NCI-H524 treated with DMSO at 0.1 percent for 48 hours (cell line): ENCODE data around the gene DVL1.
"Not testable (repeated sequence)": the region's sequence is repeated elsewhere in the genome, so short reads cannot be mapped to it uniquely, and the experiment has no call there.

Source experiments
- DNase-seq: peaks from one replicate; lab custom pipeline; 2025; lab: John Stamatoyannopoulos, UW

Gene DVL1

DNA sequence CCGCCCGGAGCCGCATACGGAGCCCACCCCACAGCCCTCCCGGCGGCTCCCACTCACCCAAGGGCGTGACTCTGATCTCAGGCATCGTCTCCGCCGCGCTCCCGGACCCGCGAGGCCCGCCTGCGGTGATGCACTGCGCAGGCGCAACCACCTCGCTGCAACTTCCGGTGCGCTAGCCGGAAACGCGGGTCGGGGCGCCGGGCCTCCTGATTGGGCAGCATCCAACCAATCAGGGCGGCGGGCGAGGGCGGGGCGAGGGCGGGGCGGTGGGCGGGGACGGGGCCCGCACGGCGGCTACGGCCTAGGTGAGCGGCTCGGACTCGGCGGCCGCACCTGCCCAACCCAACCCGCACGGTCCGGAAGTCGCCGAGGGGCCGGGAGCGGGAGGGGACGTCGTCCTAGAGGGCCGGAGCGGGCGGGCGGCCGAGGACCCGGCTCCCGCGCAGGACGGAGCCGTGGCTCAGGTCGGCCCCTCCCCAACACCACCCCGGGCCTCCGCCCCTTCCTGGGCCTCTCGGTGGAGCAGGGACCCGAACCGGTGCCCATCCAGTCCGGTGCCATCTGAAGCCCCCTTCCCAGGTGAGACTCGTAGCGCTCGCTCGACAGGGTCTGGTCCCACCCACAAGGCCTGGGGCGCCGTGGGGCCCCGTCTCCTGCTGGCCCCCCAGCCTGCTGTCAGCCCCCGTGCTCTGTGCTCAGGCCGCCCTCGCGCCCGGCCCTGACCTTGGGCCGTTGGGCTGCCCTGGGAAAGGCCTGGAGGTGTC, 24.5 kb downstream of the DVL1 start, which contains the start of the genes CPTP and INTS11:
CPTP (plus strand) TSS at position 279 of the 764 bp plus-strand sequence. CDS start 2,109 bp downstream, outside the sequence.
INTS11 (minus strand) TSS at position 137 of the 764 bp plus-strand sequence; CDS start at position 85, 52 bp downstream.
- peak; percentile 12 for DNase-seq

DNA sequence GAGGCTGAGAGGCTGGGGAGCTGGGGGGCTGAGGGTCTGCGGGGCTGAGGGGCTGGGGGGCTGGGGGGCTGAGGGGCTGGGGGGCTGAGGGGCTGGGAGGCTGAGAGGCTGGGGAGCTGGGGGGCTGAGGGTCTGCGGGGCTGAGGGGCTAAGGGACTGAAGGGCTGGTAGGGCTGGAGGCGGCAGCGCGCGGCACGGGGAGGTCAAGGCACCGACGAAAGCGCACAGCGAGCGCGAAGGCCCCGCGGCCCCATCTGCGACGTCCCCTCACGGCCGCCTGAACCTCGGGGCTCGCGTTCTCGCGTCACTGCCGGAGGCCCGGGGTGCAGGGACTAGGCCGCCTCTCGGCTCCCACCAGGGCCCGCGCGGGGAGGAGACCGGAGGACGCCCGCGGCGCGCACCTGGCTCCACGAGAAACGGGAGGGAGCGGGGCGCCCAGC, 25.1 kb downstream of the DVL1 start:
- DNase-seq: no peak

DNA sequence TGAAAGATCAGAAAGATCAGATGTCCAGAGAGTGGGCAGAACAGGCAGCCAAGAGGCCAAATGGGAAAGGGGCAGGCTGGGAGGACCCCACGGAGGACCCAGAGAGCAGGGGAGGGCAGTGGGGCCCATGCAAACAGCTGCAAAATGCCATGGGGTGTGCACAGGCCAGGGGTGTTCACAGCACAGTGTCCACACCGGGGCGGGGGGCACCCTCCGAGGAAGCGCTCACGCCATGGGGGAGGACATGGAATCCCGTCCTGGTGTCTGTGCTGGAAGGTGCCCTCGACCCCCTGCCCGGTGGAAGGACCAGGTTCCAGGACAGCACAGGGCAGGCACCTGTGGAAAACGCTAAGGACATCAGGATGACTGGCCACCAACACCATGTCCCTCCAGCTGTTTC, 26.3 kb downstream of the DVL1 start:
- DNase-seq: no peak

DNA sequence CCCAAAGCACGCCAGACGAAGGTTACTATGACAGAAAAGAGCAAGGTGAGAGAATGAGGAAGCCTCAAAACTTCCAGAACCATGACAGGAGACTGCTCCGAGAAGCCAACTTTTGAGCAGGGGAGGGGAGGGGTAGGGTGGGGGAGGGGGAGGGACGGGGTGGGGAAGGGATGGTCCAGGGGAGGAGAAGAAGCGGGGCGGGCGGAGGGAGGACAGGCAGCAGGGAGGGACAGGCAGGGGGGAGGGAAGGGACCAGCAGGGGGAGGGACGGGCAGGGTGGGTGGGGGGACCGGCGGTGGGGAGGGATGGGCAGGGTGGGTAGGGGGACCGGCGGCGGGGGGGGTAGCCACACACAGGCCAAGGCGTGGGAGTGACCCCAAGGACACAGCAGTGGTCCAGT, 26.8 kb downstream of the DVL1 start:
- no peak for DNase-seq

DNA sequence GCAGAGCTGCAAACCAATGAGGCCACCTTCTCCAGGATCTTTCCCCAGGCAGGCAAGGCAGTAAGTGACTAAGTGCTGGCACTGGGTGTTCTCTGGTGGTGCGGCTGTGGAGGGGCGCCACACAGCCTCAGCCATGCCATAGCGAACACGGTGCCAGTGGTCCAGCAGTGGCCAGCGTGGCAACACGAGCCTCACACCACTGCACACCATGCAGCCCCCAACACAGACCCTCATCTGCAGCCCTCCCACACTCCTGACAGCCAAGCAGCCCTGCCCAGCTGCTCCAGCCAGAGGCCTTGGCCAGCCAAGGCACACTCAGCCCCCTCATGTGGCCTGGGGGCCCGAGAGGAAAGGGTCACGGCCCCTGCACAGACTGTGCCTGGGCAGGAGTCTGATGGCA, 27.7 kb downstream of the DVL1 start:
- DNase-seq: no peak

DNA sequence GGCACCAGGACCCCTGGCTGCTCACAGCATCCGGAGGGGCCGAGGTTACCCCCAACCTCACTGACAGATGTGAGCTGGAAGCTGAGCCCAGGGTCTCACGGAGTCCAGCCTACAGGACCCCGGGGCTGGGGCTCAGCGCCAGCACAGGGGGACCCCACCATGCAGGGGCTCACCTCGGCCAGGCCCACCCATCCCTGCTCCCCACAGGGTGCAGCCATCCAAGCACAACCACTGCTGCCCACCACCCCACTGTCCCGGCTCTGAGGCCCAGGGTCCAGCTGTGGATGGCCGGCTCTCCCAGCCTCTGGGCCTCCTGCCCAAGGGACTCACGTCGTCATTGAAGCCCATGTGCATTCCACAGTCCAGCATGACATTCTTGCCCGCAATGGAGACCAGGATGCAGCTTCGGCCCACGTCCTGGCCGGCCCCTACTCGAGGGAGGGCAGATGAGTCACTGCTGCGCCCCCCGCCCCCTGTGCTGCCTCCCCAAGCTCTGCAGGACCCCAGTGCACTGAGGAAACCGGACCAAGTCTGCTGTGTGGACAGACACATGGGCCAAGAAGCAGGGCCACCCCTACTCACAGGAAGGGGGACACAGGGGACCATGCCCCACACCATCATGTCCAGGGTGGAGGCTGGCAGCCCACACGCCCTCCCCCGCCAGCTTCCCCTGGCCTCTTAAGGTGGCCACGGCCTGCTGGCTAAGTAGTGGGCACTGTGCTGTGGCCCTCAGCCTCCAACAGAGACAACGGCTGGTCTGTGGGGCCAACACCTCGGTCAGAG, 28.4 kb downstream of the DVL1 start:
- DNase-seq: no peak

DNA sequence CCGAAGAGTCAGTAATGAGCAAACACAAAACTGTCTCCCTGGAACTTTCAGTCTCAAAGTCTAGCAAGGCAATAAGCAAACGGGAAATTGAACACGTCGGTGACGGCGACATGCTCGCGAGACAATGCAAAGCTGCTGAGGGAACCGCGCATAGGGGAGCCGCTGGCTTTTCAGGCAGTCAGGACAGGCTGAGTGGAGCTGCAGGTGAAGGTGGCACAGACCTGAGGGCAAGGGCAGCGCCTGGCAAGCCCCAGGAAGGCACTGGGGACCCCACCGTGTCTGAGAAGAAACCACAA, 29.6 kb downstream of the DVL1 start:
- no peak for DNase-seq

DNA sequence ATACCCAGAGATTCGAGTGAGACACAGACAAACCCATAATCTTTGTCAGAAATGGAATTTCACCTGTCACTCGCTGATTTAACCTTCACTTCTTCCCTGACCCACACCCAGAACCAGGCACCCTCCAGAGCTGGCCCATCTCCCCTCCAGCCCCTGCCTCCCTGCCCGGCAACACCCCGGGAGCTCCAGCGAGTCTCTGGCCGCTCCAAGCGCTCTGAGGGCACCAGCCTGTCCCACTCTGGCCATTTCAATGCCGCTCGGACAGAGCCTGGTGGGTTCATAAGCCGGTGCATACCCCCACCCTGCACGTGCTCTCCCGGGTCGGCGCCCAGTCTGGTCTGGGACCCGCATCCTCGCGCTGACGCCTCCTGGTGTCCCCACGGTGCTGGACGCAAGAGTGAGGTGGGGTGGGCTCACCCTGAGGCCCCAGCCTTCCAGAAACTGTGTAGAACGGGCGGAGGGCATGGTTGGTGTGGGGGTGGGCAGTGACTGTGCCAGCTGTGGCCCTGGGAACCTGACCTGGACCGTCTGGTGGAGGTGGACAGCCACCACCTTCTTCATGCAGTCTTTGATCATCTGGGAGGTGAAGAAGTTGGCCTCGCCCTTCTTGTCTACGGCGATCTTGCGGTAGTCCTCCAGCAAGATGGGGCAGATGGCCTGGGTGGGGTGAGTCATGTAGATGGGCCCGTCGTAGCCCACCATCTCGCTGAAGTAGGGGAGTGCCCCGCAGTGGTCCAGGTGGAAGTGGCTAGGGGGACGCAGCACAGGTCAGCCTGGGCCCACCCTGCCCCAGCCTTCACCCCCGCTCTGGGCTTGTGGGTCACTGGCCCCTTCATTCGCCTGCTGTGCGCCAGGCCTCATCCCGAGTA, 30.2 kb downstream of the DVL1 start:
- DNase-seq: no peak

DNA sequence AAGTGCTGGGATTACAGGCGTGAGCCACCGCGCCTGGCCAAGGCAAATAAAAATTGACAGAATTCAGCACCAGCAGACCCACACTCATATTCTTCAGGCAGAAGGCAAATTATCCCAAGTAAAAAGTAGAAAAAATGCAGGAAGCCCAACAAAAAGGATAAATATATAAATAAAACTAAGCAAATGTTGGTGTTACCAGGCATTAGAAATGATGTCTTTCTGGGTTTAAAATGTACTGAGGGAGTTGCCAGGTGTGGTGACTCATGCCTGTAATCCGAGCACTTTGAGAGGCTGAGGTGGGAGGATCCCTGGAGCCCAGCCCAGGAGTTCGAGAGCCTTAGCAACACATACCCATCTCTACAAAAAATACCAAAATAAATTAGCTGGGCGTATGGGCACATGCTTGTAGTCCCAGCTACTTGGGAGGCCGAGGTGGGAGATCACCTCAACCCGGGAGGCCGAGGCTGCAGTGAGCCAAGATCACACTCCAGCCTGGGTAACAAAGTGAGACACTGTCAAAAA, 31.0 kb downstream of the DVL1 start:
- DNase-seq: no peak

DNA sequence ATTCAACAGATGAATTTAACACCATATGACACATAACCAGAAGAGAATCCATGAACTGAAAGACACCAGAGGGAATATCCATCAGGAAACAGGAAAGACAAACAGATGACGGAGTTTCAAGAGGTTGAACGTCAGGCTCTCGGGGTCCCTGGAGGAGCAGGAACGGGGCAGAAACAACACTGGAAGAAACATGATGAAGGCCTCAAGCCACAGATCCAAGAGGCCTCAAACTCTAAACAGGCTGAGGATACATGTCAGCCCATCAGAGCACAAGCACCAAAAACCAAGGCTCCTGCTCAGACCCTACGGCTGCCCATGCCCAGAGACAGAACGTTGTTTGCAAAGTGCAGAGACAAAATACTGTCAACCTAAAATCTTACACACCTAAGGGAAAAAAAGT, 31.8 kb downstream of the DVL1 start:
- no peak for DNase-seq

DNA sequence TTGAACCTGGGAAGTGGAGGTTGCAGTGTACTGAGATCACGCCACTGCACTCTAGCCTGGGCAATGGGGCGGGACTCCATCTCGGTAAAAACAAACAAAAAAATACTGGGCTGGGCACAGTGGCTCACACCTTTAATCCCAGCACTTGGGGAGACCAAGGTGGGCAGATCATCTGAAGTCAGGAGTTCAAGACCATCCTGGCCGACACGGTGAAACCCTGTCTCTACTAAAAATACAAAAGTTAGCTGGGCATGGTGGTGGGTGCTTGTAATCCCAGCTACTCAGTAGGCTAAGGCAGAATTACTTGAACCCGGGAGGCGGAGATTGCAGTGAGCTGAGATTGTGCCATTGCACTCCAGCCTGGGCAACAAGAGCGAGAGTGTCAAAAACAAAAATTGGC, 33.0 kb downstream of the DVL1 start:
- DNase-seq: not testable (repeated sequence)

DNA sequence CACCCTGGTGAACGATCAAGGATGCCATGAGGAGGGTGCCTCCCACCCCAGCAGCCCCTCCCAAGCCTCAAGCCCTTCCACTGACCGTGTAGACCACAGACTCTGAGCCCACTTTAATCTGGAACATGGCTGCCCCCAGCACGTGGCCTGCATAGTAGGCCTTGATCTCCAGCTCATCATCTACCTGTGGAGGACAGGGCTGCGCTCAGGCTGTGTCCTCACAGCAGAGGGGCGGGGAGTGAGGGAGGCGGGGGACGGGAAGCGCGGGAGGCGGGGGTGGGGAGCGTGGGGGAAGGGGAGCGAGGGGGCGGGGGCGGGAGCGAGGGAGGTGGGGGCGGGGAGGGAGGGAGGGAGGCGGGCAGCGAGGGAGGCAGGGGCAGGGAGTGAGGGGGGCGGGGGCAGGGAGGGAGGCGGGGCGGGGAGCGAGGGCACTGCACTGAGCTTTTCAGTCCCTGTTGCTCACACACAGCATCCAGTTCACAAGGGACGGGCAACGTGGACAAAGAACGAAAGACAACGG, 33.7 kb downstream of the DVL1 start:
- DNase-seq: no peak

DNA sequence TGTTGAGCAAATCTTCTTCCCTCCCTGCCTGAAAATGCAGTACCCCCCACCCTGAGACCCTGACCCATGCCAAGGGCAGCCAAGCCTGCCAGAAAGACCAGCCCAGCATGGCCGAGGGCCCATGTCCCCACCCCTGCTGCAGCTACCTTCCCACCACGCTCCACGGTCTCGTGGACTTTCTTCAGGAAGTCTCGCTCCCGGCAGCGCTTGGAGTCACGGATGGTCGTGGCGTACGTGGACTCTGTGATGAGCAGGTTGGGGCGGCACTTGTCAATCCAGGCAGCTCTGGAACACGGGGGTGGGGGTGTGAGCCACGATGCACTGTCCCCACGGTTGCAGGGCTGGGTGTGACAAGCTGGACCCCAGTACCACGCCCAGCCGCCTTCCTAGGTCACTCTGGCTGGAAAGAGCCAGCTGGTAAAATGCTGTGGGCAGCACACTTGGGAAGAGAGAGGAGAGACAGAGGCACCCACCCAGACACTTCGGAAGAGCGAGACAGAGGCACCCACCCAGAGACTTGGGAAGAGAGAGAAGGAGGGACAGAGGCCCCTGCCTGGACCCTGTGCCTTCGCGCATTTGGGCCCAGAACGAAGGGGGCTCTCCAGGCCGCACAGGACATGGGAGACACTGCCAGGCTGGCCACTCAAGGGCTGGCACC, 34.4 kb downstream of the DVL1 start:
- DNase-seq: no peak

DNA sequence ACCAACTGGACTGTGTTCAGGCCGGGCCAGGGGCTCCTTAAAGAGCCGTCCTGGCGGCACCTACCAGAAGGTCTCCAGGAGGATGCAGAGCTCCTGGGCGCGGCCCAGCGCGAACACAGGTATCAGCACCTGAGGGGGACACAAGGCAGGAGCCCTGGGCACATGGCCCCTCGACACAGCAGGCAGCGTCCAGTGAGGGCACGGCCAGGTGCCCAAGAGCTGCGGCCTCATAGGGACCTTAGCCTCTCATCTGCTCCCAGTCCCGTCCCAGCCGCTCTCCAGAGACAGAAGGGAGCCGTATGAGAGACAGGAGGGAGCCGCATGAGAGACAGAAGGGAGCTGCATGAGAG, 35.0 kb downstream of the DVL1 start:
- DNase-seq: no peak

DNA sequence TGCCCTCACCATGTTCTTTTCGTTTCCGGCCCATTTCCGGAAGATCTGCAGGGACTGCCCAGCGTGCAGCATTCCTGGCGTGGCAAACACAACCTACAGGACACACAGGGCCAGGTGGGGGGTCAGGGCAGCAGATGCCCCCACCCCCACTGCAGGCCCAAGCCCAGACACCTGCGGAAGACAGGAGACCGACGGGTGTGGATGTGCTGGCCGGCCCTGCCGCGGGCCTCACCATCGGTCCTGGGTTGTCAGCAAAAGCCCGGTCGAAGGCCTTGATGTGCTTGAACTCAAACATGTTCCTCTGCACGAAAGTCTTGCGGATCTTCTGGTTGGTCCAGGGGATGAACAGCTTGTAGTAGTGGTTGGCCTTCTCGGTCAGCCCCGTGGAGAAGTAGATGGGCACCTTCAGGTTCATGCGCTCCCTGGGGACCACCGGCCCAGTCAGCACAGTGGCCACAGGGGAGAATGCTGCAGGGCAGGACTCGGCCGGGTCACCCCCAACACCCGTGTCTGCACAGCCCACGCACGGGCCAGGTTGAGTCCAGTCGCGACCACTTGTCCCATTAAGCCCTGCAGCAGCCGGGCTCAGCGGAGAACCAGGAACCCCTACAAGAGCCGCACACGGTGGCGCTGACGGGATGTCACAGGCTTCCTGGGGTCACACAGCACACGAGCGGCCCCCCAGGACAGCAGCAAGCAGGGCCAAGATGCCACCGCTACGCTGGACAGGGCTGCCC, 35.5 kb downstream of the DVL1 start:
- no peak for DNase-seq

DNA sequence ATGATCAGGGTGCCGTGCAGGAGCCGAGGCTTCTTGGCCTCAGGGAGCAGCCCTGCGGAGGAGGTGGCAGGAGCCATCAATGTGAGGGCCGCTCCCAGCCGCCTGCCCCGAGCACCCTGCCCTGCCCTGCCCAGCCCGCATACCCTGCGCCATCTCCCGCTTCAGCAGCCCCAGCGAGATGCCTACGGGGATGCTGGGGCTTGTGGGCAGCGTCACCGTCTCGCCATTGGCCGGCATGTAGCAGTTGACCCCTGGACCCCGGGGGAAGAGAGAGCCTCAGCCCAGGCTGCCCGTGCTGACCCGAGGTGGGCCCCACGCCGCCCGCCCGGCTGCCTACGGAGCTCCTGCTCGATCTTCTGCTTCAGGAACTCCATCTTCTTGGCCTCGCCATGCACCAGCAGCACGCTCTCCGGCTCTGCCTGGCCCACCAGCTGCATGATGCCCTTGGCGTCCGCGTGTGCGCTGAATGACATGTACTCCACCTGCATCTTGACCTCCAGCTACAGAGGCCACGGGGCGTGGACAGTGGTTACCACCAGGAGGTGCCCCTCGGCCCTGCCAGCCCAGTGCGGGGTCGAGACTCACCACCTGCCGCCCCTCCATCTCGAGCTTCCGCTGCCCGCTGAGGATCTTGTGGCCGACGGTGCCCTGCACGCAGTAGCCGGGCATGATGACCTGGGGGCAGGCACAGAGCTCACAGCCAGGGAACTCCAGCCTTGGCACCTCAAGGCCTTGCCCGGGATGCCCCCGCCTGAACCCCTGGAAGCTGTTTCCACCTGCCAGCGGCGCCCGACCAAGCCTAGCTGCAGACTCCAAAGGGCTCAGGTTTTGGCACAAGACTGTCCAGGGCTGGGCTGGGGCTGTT, 36.5 kb downstream of the DVL1 start:
- DNase-seq: no peak

DNA sequence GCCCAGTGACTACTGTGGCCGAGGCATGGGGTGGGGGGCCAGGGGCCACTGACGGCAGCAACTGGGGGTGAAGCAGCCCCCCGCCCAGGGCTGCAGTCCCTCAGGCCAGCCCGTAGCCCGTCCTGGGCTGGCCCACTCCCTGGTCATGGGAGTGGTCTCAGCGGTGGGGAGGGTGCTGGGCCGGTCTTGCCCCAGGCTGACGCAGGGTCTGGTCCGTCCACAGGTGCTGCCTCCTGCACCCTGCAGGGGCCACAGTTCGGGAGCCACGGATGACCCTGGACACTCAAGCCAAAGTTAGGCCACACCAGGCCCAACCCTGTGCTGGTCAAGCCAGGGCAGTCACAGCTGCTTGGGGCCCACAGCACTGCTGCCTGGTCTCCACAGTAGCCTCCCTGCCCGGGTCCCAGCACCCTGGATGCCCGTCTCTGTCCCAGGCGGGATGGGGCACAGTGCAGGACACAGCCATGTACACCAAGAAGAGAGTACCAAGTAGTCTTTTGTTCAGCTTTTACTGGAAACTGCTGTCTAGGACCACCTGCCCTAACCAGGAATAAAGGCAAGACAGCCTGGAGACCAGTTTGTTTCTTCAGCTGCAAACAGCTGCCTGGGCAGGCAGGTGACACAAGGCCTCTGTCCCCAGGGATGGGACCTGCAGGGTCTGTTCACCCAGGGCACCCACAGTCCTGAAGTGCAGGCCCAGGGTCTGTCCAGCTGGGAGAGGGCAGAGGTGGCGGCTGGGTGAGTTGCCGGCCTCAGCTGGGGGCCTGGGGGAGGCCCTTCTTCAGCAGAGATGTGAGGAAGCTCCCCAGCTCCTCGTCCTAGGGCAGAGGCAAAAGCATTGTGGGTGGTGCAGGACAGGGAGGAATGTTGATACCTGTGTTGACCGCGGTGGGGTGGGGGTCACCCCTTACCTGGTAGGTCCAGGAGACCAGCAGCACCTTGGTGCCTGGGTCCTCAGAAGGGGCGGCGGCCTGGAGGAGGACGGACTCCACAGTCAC, 37.8 kb downstream of the DVL1 start:
- no peak for DNase-seq

DNA sequence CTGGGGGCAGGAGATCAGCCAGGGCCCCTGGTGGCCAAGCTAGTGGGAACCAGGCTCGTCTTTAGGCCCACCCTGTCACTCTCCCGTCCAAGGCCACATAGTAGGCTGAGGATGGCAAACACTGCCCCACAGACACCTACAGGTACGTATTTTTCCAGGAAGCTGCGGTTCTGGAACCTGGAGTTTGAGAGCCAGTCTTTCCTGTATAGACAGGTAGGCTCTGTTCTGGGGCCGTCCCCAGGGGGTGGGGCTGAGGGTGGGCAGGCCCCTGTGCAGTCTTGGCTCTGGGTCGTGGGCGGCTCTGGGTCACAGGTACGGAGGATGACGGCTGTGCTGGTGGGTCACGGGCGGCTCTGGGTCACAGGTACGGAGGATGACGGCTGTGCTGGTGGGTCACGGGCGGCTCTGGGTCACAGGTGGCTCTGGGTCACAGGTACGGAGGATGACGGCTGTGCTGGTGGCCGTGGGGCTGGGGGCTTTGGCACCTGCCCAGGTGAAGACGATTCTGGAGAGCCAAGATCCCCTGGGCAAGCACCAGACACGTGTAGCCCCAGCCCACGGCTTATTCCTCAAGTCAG, 38.7 kb downstream of the DVL1 start:
- no peak for DNase-seq

DNA sequence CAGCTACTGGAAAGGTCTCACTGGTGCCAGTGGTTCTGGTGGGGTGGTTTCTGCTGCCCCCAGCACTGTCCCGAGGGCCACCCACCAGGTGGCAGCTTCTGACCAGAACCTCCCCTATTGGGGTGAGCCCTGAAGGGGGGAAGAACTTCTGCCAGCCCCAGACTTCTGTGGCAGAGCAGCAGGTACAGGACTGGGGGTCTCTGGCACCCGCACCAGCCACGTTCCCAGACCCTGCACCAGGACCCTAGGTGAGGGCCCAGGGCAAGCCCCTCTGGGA, 39.2 kb downstream of the DVL1 start:
- no peak for DNase-seq
